Upper lobe of left lung (tissue), 4 donors: ENCODE data around the gene GSN.

Source experiments
- CTCF ChIP-seq, 6 experiments: fragments of 450-650 bp in 4 of 6; fragments of 200-600 bp in 2 of 6; sonication (generic) in 2 of 6; IDR thresholded peaks; one replicate each; pipeline ENCODE4 v1.5.1; 2016 to 2019; ENCODE audit warnings: antibody characterized with exemption in 6 of 6
- EP300 ChIP-seq, 4 donors: sonication (generic); formaldehyde crosslinking; IDR thresholded peaks; one replicate each; pipeline ENCODE4 v1.5.1; 2017; ENCODE audit warnings: antibody characterized with exemption in 4 of 4, control low read depth in 2 of 4
- POLR2A ChIP-seq, 4 donors: fragments of 450-650 bp; IDR thresholded peaks; one replicate each; pipeline ENCODE4 v1.5.1; 2016 to 2017; ENCODE audit warnings: antibody characterized with exemption in 4 of 4, mild to moderate bottlenecking in 2 of 4
- POLR2AphosphoS5 ChIP-seq, 2 donors: sonication (generic); formaldehyde crosslinking; IDR thresholded peaks; one replicate each; pipeline ENCODE4 v1.5.1; 2017; ENCODE audit warnings: antibody characterized with exemption in 2 of 2

GRCh38 chr9:121242959-121243346, 25.0 kb upstream of the GSN start:
- no peak for TF ChIP-seq EP300 (IDR thresholded peaks at IDR 0.05)
- TF ChIP-seq POLR2A (IDR thresholded peaks at IDR 0.05): no peak
- TF ChIP-seq CTCF (IDR thresholded peaks at IDR 0.05): no peak
- no peak for TF ChIP-seq POLR2AphosphoS5 (IDR thresholded peaks at IDR 0.05)
